Stimulated activated CD8-positive, alpha-beta memory T cell treated with anti-CD3 and anti-CD28 coated beads, Interleukin-7, amount 100 ng/mL, for 24 hours (primary cell): ENCODE measurements around the gene COL4A2.
A peak's percentile ranks its signal among the peaks of the same experiment; 100 is the strongest.

ENCODE experiments used
- DNase-seq: peaks from one replicate; pipeline ENCODE4 v3.0.0-alpha.2; 2020; ENCODE audit warnings: low read depth

Gene COL4A2

DNA sequence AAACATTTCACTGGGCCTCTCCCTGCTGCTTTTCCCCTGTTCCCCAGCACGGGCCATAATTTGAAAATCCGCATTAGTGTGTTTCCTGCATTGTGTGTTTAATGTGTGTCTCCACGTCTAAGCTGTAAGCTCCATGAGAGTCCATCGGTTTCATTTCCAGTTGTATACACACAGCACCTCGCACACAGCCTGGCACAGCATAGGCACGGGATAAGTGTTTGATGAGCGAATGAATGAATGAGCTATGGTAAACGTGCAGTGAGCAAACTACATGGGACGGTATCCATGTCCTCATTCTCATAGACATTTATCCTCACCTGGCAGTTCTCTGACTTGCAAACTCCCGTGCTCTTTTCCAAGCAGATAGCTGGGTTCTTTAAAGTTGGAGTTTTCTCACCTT lies 148.4 kb downstream of the COL4A2 start:
- DNase-seq = no peak

DNA sequence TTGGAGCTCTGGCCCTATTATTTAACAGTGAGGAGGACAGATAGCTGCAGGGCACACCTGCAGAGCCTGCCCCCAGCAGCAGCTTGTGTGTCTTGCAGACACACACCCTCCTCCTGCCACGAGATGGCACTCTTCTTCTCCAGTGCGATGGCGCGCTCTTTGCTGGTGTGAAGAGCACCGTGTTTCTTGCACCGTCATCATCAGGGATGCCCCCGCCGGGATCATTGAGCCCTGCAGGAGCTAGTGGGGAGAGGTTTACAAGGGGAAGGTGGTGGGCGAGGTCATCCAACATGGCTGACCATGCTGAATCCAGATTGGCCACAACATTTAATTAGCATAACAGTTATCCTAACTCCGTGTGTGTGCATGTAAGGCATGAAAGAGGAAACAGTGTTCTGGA lies 148.9 kb downstream of the COL4A2 start:
- peak; percentile 33 for DNase-seq

GRCh38 chr13:110456550-110456949 lies 149.5 kb downstream of the COL4A2 start:
- DNase-seq = no peak

GRCh38 chr13:110457361-110457760 lies 150.3 kb downstream of the COL4A2 start:
- no peak for DNase-seq

DNA sequence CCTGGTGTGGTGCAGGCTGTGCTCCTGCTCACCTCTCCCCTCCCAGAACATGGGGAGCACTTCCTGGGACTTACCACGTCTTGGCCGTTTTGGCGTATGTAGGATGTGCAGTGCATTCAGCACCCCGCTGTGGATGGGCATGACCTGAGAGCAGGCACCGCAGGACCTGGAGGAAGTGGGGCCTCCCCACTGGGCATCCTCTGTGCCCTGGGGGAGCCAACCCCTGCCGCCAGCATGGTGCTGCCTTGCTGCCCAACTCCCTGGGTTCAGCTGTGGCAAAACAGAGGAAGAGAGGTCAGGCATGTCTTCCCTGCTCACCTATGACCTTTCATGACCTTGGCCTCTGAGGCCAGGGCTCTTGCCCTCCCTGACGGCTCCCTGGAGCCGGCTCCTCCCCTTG lies 150.9 kb downstream of the COL4A2 start:
- DNase-seq = no peak

GRCh38 chr13:110458594-110459365 lies 151.7 kb downstream of the COL4A2 start:
- DNase-seq = no peak

- DNase-seq = no peak
Observed at GRCh38 chr13:110462091-110462490, 155.0 kb downstream of the COL4A2 start.

DNA sequence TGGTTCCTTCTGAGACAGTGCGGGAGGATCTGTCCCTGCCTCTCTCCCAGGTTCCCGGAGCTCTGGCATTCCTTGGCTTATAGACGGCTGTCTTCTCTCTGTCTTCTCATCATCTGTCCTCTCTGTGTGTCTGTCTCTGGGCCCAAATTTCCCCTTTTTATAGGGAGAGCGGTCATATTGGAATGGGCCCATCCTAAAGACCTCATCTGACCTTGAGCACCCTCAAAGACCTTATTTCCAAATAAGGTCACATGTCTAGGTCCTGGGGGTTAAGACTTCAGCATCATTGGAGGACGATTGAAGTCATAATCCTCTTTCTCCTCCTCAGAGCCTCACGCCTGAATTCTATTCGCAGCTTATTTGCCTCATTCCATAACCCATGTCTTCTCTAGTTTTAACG lies 156.1 kb downstream of the COL4A2 start:
- DNase-seq = no peak

DNA sequence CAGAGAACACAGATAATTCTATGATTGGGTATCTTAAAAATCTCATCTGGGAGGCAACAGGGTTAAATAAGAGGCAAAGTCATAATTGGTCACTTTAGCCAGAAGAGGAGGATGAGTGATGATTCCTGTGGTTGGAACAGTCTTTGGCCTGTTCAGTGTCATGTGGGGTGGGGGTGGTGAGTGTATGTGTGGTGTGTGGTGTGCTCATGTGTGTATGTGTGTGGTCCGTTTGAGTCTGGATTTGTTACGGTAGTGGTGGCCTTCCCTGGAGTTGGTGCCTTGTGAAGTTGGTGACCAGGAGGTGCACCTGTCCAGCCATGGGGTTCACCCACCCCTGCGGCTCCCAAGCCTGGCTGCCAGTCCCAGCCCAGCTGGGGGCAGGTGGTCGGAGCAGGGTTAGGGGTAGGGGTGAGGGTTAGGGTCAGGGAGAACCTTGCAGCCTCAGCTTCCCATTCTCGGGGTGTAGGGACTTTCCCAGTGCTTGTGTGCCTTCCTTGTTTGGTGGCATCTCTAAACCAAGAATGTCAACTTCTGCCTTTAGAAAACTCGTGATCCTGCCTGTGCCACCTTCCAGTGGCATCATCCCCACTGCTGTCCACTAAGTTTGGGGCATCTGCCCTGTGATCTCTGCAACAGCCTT lies 156.9 kb downstream of the COL4A2 start:
- DNase-seq = no peak

DNA sequence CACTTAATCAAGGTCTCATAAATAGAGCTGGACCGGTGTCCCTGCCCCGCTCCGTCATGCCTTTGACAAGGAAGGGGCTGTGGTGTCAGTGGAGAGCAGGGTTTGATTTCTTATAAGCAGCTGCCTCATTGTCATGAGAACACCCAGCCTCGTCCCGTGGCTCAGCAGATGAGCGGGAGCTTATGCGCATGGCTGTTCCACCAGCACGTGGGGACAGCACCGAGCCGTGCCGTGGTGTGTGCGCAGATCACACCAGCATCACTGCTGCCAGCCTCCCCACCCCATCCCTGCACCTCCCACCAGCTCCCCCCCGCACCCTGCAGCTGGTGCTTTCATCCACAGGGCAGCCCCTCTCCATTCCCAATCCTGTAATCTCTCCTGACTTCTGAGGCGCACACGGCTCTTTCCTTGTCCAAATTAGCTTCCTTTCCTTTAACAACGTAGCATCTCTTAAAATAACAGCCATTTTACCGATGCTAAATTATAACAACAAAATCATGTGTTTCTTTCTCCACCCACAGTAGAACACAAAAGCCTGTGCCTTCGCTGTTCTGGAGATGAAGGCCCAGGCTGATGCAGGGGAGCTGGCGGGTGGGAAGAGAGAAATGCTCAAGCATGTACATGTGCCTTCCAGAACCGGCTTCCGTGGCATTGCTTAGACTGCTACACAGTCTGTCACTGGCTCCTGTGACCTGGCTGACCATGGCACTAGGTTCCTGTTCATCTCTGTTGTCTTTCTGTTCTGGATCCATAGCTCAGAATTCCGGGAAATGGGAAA lies 157.7 kb downstream of the COL4A2 start:
- DNase-seq = no peak

GRCh38 chr13:110465696-110466095 lies 158.6 kb downstream of the COL4A2 start:
- no peak for DNase-seq

GRCh38 chr13:110466266-110466915 lies 159.3 kb downstream of the COL4A2 start:
- no peak for DNase-seq

DNA sequence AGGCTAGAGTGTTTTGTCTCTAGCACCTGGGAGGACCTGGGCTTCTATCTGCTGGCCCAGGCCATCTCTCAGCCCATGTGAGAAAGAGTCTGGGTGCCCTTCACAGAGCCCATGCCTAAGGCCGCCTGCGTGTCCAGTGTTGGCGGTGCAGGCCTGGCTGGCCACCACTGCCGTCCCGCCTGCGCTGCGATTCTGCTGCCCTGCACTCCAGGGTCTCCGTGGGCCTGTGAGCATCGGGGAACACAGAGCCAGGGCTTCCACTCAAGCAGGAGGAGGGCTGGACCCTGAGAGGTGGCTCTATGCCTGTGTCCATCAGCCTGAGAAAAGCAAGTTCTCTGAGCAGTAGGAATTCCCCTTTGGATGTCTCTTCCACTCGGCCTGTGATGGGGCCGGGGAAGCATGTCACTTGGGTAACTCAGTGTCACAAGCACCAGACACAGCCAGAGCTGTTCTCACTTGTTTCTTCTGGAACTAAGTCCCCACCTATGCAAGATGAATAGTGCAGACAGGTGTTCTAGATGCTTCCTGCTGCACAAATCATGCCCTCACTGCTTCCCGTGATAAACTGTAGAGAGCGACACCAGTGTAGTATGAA lies 160.5 kb downstream of the COL4A2 start:
- no peak for DNase-seq

DNA sequence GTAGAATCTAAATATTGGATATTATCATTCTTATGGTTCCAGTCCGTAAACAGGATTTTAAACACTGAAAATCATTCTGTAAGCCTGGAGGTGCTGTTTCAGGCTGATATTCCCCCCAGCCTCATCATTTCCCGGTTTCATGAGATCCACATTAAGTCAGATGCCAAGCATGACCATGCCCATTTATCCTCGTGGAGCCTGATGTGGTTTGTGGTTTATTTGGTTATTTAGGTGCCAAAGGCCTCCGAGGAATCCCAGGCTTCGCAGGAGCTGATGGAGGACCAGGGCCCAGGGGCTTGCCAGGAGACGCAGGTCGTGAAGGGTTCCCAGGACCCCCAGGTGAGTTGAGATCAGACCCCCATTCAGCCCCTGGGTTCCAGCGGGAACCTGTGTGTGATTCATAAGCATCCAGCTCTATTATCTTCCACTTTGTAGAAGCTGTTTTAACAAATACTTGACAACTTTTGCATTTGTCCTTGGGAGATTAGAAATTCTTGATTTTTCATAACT lies 162.0 kb downstream of the COL4A2 start:
- DNase-seq = no peak

DNA sequence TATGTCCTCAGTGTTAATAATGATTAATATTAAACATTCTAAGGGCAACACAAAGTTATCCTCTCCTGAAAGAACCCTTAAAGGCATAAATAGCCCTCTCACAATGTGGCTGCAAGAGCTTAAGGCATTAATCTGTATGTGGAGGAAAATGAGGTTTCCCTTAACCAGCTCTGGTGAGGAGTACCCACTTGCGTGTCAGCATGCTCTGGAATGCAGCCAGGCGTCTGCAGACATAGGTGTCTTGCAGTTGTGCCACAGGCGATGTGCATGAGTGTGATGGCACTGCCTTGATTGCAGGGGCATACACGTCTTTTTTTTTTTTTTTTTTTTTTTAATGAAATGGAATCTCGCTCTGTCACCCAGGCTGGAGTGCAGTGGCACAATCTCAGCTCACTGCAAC lies 162.5 kb downstream of the COL4A2 start:
- DNase-seq = no peak

GRCh38 chr13:110470272-110471009 lies 163.4 kb downstream of the COL4A2 start:
- no peak for DNase-seq

- no peak for DNase-seq
Observed at GRCh38 chr13:110471156-110471832, 164.2 kb downstream of the COL4A2 start.

DNA sequence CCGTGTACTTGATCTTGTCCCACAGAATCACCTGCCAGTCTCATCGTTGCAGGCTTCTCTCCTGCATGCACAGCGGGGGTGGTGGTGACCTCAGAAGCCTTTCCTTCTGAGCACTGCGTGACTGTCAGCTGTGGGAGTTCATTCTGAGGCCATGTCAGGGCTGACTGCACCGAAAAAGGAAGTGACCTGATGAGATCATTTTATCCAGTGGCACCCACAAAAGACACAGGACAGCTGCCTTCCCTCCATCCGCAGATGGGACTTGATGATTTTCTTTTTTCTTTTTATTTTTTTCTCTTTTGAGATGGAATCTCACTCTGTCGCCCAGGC lies 164.7 kb downstream of the COL4A2 start:
- no peak for DNase-seq

DNA sequence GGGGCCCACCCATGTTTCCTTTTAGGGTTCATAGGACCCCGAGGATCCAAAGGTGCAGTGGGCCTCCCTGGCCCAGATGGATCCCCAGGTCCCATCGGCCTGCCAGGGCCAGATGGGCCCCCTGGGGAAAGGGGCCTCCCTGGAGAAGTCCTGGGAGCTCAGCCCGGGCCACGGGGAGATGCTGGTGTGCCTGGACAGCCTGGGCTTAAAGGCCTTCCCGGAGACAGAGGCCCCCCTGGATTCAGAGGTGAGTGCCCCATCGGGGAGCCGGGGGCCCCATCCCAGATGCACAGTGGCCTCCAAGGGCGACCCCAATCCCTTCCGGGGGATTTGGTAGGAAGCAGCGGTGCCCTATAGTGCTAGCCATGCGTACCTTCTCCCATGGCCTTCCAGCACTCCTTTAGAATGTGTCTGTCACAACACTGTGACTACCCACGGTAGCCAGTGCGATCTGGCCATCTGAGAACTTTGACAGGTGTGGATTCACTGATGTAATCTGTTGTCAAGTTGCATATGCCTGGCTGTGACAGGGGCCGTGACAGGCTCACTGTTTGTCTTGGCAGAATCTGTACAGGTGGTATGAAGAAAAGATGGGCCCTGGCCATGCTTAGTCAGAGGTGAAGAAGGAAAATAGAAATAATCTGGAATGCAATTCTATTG lies 165.9 kb downstream of the COL4A2 start:
- DNase-seq = no peak

- no peak for DNase-seq
Observed at GRCh38 chr13:110474713-110475112, 167.6 kb downstream of the COL4A2 start.
